Panc1 (cell line): ENCODE measurements around the gene TSHZ1. TPM values are rescaled to one million over a fixed set of nuclear protein-coding genes. Genes with fewer than 3 reads are reported as not detected.

Experiments
- ATAC-seq: fragments of 200-7000 bp; cut with Tn5 transposase; 2 replicates; pipeline ENCODE4 v1.9.1; 2020; ENCODE audit warnings: mild to moderate bottlenecking, moderate library complexity
- BruUV-seq: library from RNA; stranded (reverse); fragments of 400-500 nt; replicated peaks from 2 replicates; lab custom pipeline; 2021; lab: Mats Ljungman, UMichigan
- CTCF ChIA-PET: fragments of 300-600 bp; sonication (Branson Sonifier 250); formaldehyde crosslinking; loops from one replicate; lab custom pipeline; 2022; ENCODE audit warnings: antibody characterized with exemption; lab: Charles Lee
- POLR2A ChIA-PET: fragments of 300-600 bp; sonication (Branson Sonifier 250); formaldehyde crosslinking; loops from one replicate; lab custom pipeline; 2022; ENCODE audit warnings: antibody characterized with exemption; lab: Charles Lee
- DNase-seq: peaks from one replicate; pipeline ENCODE4 v3.0.0-alpha.2; 2010; ENCODE audit warnings: low read depth, low spot score
- H3K27ac ChIP-seq: 2 replicates; pipeline ENCODE4 v1.5.1; 2011; ENCODE audit warnings: mild to moderate bottlenecking, low read length, inconsistent platforms
- H3K27me3 ChIP-seq: fragments of 200-500 bp; sonication (Bioruptor generic); 2 replicates; pipeline ENCODE4 v1.6.0; 2014; ENCODE audit warnings: low read length, inconsistent platforms; ENCODE audit not compliant: control insufficient read depth, insufficient read depth
- H3K36me3 ChIP-seq: fragments of 200-500 bp; sonication (Bioruptor generic); 2 replicates; pipeline ENCODE4 v1.5.1; 2014; ENCODE audit warnings: inconsistent platforms, mild to moderate bottlenecking, low read length, moderate library complexity; ENCODE audit not compliant: control insufficient read depth, insufficient read depth
- H3K4me1 ChIP-seq: 2 replicates; pipeline ENCODE4 v1.5.1; 2011; ENCODE audit warnings: inconsistent platforms, mild to moderate bottlenecking, low read length, moderate library complexity; ENCODE audit not compliant: control insufficient read depth, insufficient read depth
- H3K4me3 ChIP-seq, 2 experiments: 2 replicates each; pipeline ENCODE4 v1.5.1; 2011 to 2012; ENCODE audit warnings: low read depth in 2 of 2, low read length in 2 of 2, mild to moderate bottlenecking in 2 of 2, inconsistent platforms in 1 of 2, moderate library complexity in 1 of 2
- H3K9me3 ChIP-seq: fragments of 200-500 bp; sonication (Bioruptor generic); 2 replicates; pipeline ENCODE4 v1.5.1; 2014; ENCODE audit warnings: low read depth, mild to moderate bottlenecking, inconsistent platforms, low read length, moderate library complexity; ENCODE audit not compliant: control insufficient read depth, insufficient read depth
- CTCF ChIP-seq: fragments of 450-650 bp; IDR thresholded peaks from 2 replicates; pipeline ENCODE4 v1.5.1; 2017; ENCODE audit warnings: mild to moderate bottlenecking
- POLR2AphosphoS5 ChIP-seq: IDR thresholded peaks from 2 replicates; pipeline ENCODE4 v1.6.1; 2012; ENCODE audit warnings: mild to moderate bottlenecking, low read depth, low read length, moderate library complexity
- REST ChIP-seq, 2 experiments: IDR thresholded peaks; 2 replicates each; pipeline ENCODE4 v1.6.1; 2011 to 2012; ENCODE audit warnings: low read depth in 2 of 2, control low read depth in 1 of 2, low read length in 1 of 2, mild to moderate bottlenecking in 1 of 2, moderate library complexity in 1 of 2; ENCODE audit not compliant: insufficient read depth in 1 of 2
- SIN3A ChIP-seq: IDR thresholded peaks from 2 replicates; pipeline ENCODE4 v1.6.1; 2012; ENCODE audit warnings: low read depth, mild to moderate bottlenecking, low read length, moderate library complexity, borderline replicate concordance; ENCODE audit not compliant: insufficient read depth
- TCF7L2 ChIP-seq: IDR thresholded peaks from 2 replicates; pipeline ENCODE4 v1.6.1; 2011; ENCODE audit warnings: mild to moderate bottlenecking, low read depth, low read length, inconsistent platforms
- in situ Hi-C: cut with HindIII; loops from 2 replicates; pipeline ENCODE4 v1.10.0; 2016; ENCODE audit warnings: low sequenced_read_pairs, low pct_unique_long_range_greater_than_20kb
- intact Hi-C: fragments of 100-400 bp; cut with micrococcal nuclease; formaldehyde crosslinking; loops from one replicate; pipeline ENCODE4 v1.10.0; 2022; ENCODE audit not compliant: unreplicated experiment
- total RNA-seq: library from RNA; stranded (reverse); gene quantifications from one replicate; pipeline ENCODE4 v1.2.1, GENCODE V29; 2021; ENCODE audit not compliant: unreplicated experiment

The TSHZ1 gene
- total RNA-seq, 1 experiment from 2014 or later: 10.0 TPM

GRCh38 chr18:75170022-75170789 lies 40.4 kb upstream of the TSHZ1 start:
- H3K27me3 ChIP-seq: no peaks in the 10 kb centered on the region
- no peaks in the 10 kb centered on the region for H3K36me3 ChIP-seq
- TF ChIP-seq REST (IDR thresholded peaks at IDR 0.05; ENCODE audit: insufficient read depth in 1 of 2, low read depth in 2 of 2, low read length in 1 of 2) (no peak), POLR2AphosphoS5 (no peak)
- BruUV-seq: no TSS peak
- ChIA-PET CTCF (interaction anchor here (0.6 kb wide), 1 partner anchor 334 kb away, joined by 6 read pairs; no protein-coding TSS in a partner anchor), POLR2A (interaction anchor here (0.6 kb wide), 1 partner anchor 38 kb away, joined by 3 read pairs; no protein-coding TSS in a partner anchor)
- no peaks in the 10 kb centered on the region for H3K9me3 ChIP-seq
- peak; percentile 68 for ATAC-seq
- no peak overlapping the region for H3K27ac ChIP-seq
- no peak for DNase-seq
- intact Hi-C loops: no loop called here
- H3K4me1 ChIP-seq: no peaks in the 10 kb centered on the region
- no peak overlapping the region for H3K4me3 ChIP-seq
- in situ Hi-C loops: no loop called here

DNA sequence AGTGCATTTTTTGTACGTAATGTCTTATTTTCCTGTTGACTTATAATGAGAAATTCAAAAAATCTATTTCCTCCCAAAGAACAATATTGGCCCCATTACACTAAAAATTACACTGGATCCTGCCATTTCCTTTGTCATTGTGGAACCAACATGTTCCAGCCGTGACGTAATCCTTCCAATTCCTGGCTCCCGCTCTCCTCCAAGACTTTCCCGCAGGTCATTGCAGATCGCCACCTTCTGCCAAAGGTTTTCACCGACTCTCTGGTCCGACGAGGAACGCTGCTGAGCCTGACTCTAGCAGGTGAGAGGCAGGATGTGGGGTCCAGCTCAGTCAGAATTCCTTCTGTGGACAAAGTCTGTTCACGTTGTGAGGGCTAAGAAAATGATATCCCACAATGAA lies 39.7 kb upstream of the TSHZ1 start:
- intact Hi-C loops (no loop called here), in situ Hi-C loops (no loop called here)
- no peak overlapping the region for H3K4me3 ChIP-seq
- H3K4me1 ChIP-seq: no peaks in the 10 kb centered on the region
- no TSS peak for BruUV-seq
- no peak for ATAC-seq
- H3K9me3 ChIP-seq: no peaks in the 10 kb centered on the region
- no peak for TF ChIP-seq SIN3A
- TF ChIP-seq CTCF: no peak
- TF ChIP-seq REST (IDR thresholded peaks at IDR 0.05; ENCODE audit: insufficient read depth in 1 of 2, low read depth in 2 of 2, low read length in 1 of 2): no peak
- TF ChIP-seq TCF7L2: no peak
- TF ChIP-seq POLR2AphosphoS5: no peak
- ChIA-PET POLR2A (no interaction called here), CTCF (no interaction called here)
- no peak for DNase-seq
- H3K27ac ChIP-seq: no peak overlapping the region
- no peaks in the 10 kb centered on the region for H3K36me3 ChIP-seq
- no peaks in the 10 kb centered on the region for H3K27me3 ChIP-seq
